ENCODE measurements around the gene KRT3. TPM values are rescaled to one million over a fixed set of nuclear protein-coding genes. Genes with fewer than 3 reads are reported as not detected.

KRT3 gene
- total RNA-seq, 2 experiments from 2014 or later = not detected

DNA sequence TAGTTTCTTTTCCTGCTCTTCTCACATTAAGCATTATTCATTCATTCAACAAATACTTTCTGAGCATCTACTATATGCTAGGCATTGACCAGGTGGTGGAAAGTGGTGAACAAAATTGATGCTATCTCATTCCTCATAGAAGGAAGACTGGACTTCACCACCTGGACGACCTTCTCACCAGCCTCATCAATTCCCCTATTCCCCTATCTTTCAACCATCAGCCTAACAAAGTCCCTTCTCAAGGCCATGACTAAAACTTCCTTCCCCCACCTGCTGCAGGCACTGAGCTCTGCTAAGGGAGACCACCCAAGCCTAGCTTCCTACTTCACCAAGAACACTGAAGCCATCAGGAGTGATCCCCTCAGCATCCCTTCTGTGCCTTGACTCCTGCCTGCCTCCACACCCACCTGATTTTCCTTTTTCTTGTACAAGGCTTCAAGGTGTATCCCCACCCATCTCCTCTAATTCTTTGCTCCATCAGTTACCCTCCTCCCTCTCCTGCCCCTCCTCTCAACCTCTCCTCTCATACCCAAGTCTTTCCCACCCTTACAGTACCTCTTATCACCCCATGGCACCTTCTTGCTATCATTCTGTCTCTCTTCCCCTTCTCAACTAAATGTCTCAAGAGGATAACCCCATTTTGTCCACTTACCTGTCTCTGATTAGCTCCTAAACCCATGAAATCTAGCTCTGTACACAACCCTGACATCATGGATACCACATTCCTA, 38.3 kb downstream of the KRT3 start:
- TF ChIP-seq, protein P1, sequence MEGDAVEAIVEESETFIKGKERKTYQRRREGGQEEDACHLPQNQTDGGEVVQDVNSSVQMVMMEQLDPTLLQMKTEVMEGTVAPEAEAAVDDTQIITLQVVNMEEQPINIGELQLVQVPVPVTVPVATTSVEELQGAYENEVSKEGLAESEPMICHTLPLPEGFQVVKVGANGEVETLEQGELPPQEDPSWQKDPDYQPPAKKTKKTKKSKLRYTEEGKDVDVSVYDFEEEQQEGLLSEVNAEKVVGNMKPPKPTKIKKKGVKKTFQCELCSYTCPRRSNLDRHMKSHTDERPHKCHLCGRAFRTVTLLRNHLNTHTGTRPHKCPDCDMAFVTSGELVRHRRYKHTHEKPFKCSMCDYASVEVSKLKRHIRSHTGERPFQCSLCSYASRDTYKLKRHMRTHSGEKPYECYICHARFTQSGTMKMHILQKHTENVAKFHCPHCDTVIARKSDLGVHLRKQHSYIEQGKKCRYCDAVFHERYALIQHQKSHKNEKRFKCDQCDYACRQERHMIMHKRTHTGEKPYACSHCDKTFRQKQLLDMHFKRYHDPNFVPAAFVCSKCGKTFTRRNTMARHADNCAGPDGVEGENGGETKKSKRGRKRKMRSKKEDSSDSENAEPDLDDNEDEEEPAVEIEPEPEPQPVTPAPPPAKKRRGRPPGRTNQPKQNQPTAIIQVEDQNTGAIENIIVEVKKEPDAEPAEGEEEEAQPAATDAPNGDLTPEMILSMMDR (IDR thresholded peaks at IDR 0.05) = no peak
- intact Hi-C loops (cut with micrococcal nuclease) = no loop called here
- Mint-ChIP-seq H3K27me3 (no peaks in the 10 kb centered on the region), H3K9me3 (peaks cover 20% of the 10 kb centered on the region), H3K36me3 (ENCODE audit: low read depth) (no peaks in the 10 kb centered on the region), H3K27ac (no peak overlapping the region), H3K4me3 (no peak overlapping the region), H3K4me1 (ENCODE audit: low read depth) (no peaks in the 10 kb centered on the region)
- POLR2A ChIA-PET = no interaction called here
- no peak for ATAC-seq
- no peak for DNase-seq
- CTCF ChIA-PET = no interaction called here

DNA sequence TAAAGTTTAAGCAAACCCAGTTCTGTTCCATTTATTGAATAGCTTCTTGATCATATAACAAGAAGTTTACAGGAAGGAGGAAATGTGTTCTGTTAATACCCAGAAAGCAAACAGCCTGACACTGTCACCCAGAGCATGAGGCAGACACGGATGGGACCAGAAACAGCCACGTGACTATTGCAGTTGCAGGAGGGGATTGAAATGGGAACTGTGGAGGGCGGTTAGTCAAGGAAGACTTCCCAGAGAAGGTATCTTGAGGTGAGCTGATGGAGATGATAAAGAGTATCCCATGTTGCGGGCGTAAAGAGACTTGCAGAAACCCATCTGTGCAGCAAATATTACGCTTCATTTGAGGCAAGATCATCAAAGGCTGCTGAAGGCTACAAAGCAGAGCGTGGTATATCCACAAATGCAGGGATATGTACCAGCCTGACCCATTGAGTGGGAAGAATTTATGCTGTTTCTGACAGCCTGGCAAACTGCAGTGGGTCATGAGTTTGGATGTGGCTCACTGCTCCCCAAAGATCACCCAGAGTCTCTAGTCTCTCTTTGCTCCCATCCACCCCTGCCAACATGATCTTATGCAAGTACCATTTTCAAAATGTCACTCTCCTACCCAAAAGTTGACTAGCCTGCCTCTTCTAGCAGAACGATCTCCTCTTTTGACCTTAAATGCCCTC, 39.5 kb downstream of the KRT3 start:
- TF ChIP-seq, protein P1 (IDR thresholded peaks at IDR 0.05) = no peak
- Mint-ChIP-seq H3K9me3 (peaks cover 16% of the 10 kb centered on the region), H3K4me1 (ENCODE audit: low read depth) (no peaks in the 10 kb centered on the region), H3K36me3 (ENCODE audit: low read depth) (no peaks in the 10 kb centered on the region), H3K27ac (no peak overlapping the region), H3K4me3 (no peak overlapping the region), H3K27me3 (no peaks in the 10 kb centered on the region)
- CTCF ChIA-PET = interaction anchor here (0.8 to 1.2 kb wide), 2 partner anchors 8 to 128 kb away, joined by 3 to 5 read pairs; no protein-coding TSS in a partner anchor
- ATAC-seq = no peak
- intact Hi-C loops (cut with micrococcal nuclease) = no loop called here
- no peak for DNase-seq
- POLR2A ChIA-PET = no interaction called here

DNA sequence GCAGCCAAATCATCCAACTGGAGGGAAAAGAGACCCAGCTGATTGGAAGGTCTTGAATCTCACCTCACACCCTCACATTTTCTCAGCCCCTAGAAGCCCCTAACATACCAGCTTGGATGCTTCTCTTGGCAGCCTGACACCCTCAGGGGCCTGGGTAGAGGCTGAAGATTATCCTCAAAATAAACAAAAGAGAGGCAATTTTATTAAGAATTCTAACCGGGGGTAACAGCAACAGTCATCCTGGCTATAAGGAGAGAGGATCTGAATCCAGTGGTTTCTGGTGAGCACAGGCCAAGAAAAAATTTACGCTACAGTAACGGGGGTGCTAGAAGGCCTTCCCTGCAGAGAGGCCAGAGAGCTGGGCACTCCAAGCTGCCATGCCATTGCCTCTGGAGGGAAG, 40.4 kb downstream of the KRT3 start:
- Mint-ChIP-seq H3K27ac (no peak overlapping the region), H3K4me3 (no peak overlapping the region), H3K4me1 (ENCODE audit: low read depth) (peaks cover under 1% of the 10 kb centered on the region), H3K27me3 (peaks cover 1% of the 10 kb centered on the region), H3K9me3 (peaks cover 8% of the 10 kb centered on the region), H3K36me3 (ENCODE audit: low read depth) (no peaks in the 10 kb centered on the region)
- POLR2A ChIA-PET = no interaction called here
- ATAC-seq (no peak), DNase-seq (no peak)
- TF ChIP-seq, protein P1 (IDR thresholded peaks at IDR 0.05) = no peak
- CTCF ChIA-PET = interaction anchor here (1.2 kb wide), 1 partner anchor 129 kb away, joined by 5 read pairs; no protein-coding TSS in a partner anchor
- intact Hi-C loops (cut with micrococcal nuclease) = no loop called here

DNA sequence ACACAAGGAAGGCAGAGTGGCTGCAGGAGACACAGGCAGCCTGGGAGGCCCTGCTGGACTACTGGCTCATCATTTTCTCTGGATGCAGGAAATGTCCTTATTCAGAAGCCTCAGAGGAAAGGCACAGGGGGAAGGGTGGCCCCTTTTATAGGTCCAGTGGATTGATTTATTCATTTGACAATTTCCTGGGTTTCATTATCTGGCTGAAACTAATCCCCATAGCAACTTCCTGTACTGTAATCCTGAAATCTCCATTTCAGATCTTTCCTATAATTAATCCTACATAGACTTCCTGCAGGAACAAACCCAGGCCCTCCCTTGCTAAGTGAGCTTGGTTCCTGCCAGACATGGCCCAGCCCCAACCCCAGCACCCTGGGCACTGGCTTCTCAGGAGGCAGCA, 41.8 kb downstream of the KRT3 start:
- intact Hi-C loops (cut with micrococcal nuclease) = no loop called here
- Mint-ChIP-seq H3K27ac (no peak overlapping the region), H3K36me3 (ENCODE audit: low read depth) (no peaks in the 10 kb centered on the region), H3K27me3 (peaks cover 1% of the 10 kb centered on the region), H3K9me3 (peaks cover 2% of the 10 kb centered on the region), H3K4me3 (no peak overlapping the region), H3K4me1 (ENCODE audit: low read depth) (peaks cover 4% of the 10 kb centered on the region)
- no peak for ATAC-seq
- POLR2A ChIA-PET = no interaction called here
- CTCF ChIA-PET = no interaction called here
- TF ChIP-seq, protein P1 (IDR thresholded peaks at IDR 0.05) = no peak
- DNase-seq = no peak

DNA sequence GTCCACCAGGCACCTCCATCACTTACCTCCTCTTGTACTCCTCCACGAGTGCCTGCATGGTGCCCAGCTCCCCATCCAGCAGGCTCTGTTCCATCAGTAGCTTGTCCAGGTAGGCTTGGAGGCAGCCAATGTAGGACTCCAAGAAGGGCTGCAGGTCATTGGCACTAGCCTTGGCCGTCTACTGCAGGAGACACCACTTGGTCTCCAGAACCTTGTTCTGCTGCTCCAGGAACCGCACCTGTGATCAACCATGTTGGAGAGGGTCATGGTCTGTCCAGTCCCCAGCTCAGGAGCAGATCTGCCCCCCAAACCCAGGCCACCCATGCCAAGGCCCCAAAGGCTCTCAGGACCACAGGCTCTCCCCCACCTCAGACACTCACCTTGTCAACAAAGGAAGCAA, 42.6 kb downstream of the KRT3 start:
- DNase-seq = no peak
- H3K27ac Mint-ChIP-seq = no peak overlapping the region
- intact Hi-C loops (cut with micrococcal nuclease) = no loop called here
- ChIA-PET POLR2A (no interaction called here), CTCF (interaction anchor here (1.0 kb wide), 1 partner anchor 8 kb away, joined by 3 read pairs; no protein-coding TSS in a partner anchor)
- TF ChIP-seq, protein P1 (IDR thresholded peaks at IDR 0.05) = no peak
- H3K27me3 Mint-ChIP-seq = peaks cover 1% of the 10 kb centered on the region
- H3K36me3 Mint-ChIP-seq (ENCODE audit: low read depth) = no peaks in the 10 kb centered on the region
- H3K4me3 Mint-ChIP-seq = no peak overlapping the region
- peaks cover 12% of the 10 kb centered on the region for H3K4me1 Mint-ChIP-seq (ENCODE audit: low read depth)
- no peak for ATAC-seq
- no peaks in the 10 kb centered on the region for H3K9me3 Mint-ChIP-seq

Measured in activated CD8-positive, alpha-beta T cell treated with anti-CD3 and anti-CD28 coated beads for 36 hours (primary cell).